HEK293T (cell line): Measurements from ENCODE around the gene LILRB3.

Experiments
- ARNT ChIP-seq: fragments of 450-650 bp; IDR thresholded peaks from 2 replicates; pipeline ENCODE4 v1.6.1; 2017; ENCODE audit warnings: mild to moderate bottlenecking
- BHLHE40 ChIP-seq: fragments of 450-650 bp; IDR thresholded peaks from 2 replicates; pipeline ENCODE4 v1.6.1; 2016; ENCODE audit warnings: mild to moderate bottlenecking, moderate library complexity, borderline replicate concordance
- CTBP1 ChIP-seq: fragments of 450-650 bp; IDR thresholded peaks from 2 replicates; pipeline ENCODE4 v1.6.1; 2016; ENCODE audit warnings: borderline replicate concordance
- ELF4 ChIP-seq: fragments of 450-650 bp; IDR thresholded peaks from 2 replicates; pipeline ENCODE4 v1.6.1; 2017; ENCODE audit warnings: antibody characterized with exemption
- FOXA1 ChIP-seq: fragments of 450-650 bp; IDR thresholded peaks from 2 replicates; pipeline ENCODE4 v1.6.1; 2016; ENCODE audit warnings: mild to moderate bottlenecking
- FOXK2 ChIP-seq: fragments of 450-650 bp; IDR thresholded peaks from 2 replicates; pipeline ENCODE4 v1.6.1; 2016; ENCODE audit warnings: mild to moderate bottlenecking
- FOXM1 ChIP-seq: fragments of 450-650 bp; IDR thresholded peaks from 2 replicates; pipeline ENCODE4 v1.6.1; 2017; ENCODE audit warnings: mild to moderate bottlenecking, borderline replicate concordance
- HDGF ChIP-seq: fragments of 450-650 bp; IDR thresholded peaks from 2 replicates; pipeline ENCODE4 v1.6.1; 2017; ENCODE audit warnings: antibody characterized with exemption, borderline replicate concordance
- L3MBTL2 ChIP-seq: fragments of 450-650 bp; conservative IDR thresholded peaks from 2 replicates; pipeline ENCODE4 v1.6.1; 2016; ENCODE audit warnings: mild to moderate bottlenecking
- NFRKB ChIP-seq: fragments of 450-650 bp; IDR thresholded peaks from 2 replicates; pipeline ENCODE4 v1.6.1; 2016; ENCODE audit warnings: mild to moderate bottlenecking, moderate library complexity
- SP1 ChIP-seq: fragments of 450-650 bp; IDR thresholded peaks from 2 replicates; pipeline ENCODE4 v1.6.1; 2017
- SUZ12 ChIP-seq: fragments of 450-650 bp; IDR thresholded peaks from 2 replicates; pipeline ENCODE4 v1.6.1; 2016; ENCODE audit warnings: mild to moderate bottlenecking
- TARDBP ChIP-seq: fragments of 450-650 bp; IDR thresholded peaks from 2 replicates; pipeline ENCODE4 v1.6.1; 2016
- ZNF384 ChIP-seq: fragments of 450-650 bp; IDR thresholded peaks from 2 replicates; pipeline ENCODE4 v1.6.1; 2016

- TF ChIP-seq FOXM1 (no peak), ZNF384 (no peak), FOXK2 (no peak), FOXA1 (no peak), TARDBP (no peak), SP1 (no peak; the same call in none of the 2 replicates), ARNT (no peak), BHLHE40 (no peak), HDGF (no peak), NFRKB (no peak), ELF4 (no peak), L3MBTL2 (peak; percentile 88), SUZ12 (no peak), CTBP1 (no peak)
Measured at GRCh38 chr19:54189735-54190502, 32.9 kb downstream of the LILRB3 start.
